ENCODE data around the gene LRRC71.

Gene LRRC71

GRCh38 chr1:156894711-156895454, 25.5 kb upstream of the LRRC71 start:
- no peak overlapping the region for H3K4me3 Mint-ChIP-seq
- peaks cover 2% of the 10 kb centered on the region for H3K36me3 Mint-ChIP-seq (ENCODE audit: insufficient read depth)
- DNase-seq (ENCODE audit: low spot score in 2 of 2) (no peak), ATAC-seq (replicated peaks; ENCODE audit: extremely low read depth, poor library complexity, severe bottlenecking) (no peak)
- peaks cover 74% of the 10 kb centered on the region for H3K27me3 Mint-ChIP-seq
- H3K27ac Mint-ChIP-seq (ENCODE audit: low read depth), result no peak overlapping the region
- peaks cover 14% of the 10 kb centered on the region for H3K4me1 Mint-ChIP-seq
- H3K9me3 Mint-ChIP-seq, result no peaks in the 10 kb centered on the region

- no peak for ATAC-seq (replicated peaks; ENCODE audit: extremely low read depth, poor library complexity, severe bottlenecking)
- no peak overlapping the region for H3K27ac Mint-ChIP-seq (ENCODE audit: low read depth)
Observed at GRCh38 chr1:156895455-156895812, 25.0 kb upstream of the LRRC71 start.

GRCh38 chr1:156895927-156896326, 24.5 kb upstream of the LRRC71 start:
- no peak for ATAC-seq (replicated peaks; ENCODE audit: extremely low read depth, poor library complexity, severe bottlenecking)
- DNase-seq (ENCODE audit: low spot score in 2 of 2), result no peak
- Mint-ChIP-seq H3K27ac (ENCODE audit: low read depth) (no peak overlapping the region), H3K36me3 (ENCODE audit: insufficient read depth) (peaks cover 2% of the 10 kb centered on the region), H3K4me1 (peaks cover 14% of the 10 kb centered on the region), H3K9me3 (no peaks in the 10 kb centered on the region), H3K27me3 (peaks cover 72% of the 10 kb centered on the region), H3K4me3 (no peak overlapping the region)

More at GRCh38 chr1:156895455-156895812, 25.0 kb upstream of the LRRC71 start:
- Mint-ChIP-seq H3K36me3 (ENCODE audit: insufficient read depth) (peaks cover 2% of the 10 kb centered on the region), H3K4me3 (no peak overlapping the region), H3K9me3 (no peaks in the 10 kb centered on the region), H3K4me1 (peaks cover 14% of the 10 kb centered on the region), H3K27me3 (peaks cover 73% of the 10 kb centered on the region)
- DNase-seq (ENCODE audit: low spot score in 2 of 2), result no peak

GRCh38 chr1:156896490-156897033, 23.9 kb upstream of the LRRC71 start:
- DNase-seq (ENCODE audit: low spot score in 2 of 2) (no peak), ATAC-seq (replicated peaks; ENCODE audit: extremely low read depth, poor library complexity, severe bottlenecking) (no peak)
- no peak overlapping the region for H3K27ac Mint-ChIP-seq (ENCODE audit: low read depth)
- H3K27me3 Mint-ChIP-seq, result peaks cover 72% of the 10 kb centered on the region
- H3K4me1 Mint-ChIP-seq, result peaks cover 14% of the 10 kb centered on the region
- peaks cover 2% of the 10 kb centered on the region for H3K36me3 Mint-ChIP-seq (ENCODE audit: insufficient read depth)
- no peak overlapping the region for H3K4me3 Mint-ChIP-seq
- no peaks in the 10 kb centered on the region for H3K9me3 Mint-ChIP-seq

DNA sequence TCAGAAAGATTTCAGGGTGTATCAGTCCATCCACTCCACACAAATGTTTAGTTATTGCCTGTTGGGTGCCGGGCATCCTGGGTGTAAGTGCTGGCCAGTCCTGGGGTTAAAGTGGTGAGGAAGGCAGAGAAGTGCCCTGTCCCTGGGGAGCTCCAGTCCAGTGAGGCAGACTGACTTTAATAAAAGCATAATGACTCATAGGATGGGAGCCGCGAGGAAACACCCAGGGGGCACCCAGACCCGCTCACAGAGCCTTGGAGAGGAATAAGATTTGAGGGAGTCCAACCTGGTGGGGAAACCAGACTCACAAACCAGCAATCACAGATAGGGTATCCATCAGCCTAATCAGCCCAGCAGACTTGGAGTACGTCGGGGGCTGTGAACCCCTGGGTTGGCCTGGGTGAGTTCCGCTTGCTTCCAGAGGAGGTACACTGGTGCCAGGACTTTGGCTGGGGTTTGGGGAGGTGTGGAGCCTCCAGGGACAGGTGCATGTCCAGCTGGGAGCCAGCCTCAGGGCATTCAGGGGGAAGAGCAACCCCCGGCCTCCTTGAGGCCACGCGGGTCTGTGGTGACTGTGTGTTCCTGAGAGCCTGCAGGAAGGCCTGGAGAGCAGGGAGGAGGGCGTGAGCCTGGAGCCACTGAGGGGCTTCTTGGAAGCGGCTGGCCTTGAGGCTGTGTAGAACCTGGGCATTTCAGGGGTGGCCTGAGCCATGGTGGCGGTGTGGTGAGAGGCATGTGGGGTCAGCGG, 23.2 kb upstream of the LRRC71 start:
- DNase-seq (ENCODE audit: low spot score in 2 of 2) (no peak), ATAC-seq (replicated peaks; ENCODE audit: extremely low read depth, poor library complexity, severe bottlenecking) (no peak)
- Mint-ChIP-seq H3K36me3 (ENCODE audit: insufficient read depth) (peaks cover 2% of the 10 kb centered on the region), H3K27ac (ENCODE audit: low read depth) (no peak overlapping the region), H3K4me3 (no peak overlapping the region), H3K27me3 (peaks cover 72% of the 10 kb centered on the region), H3K4me1 (peaks cover 14% of the 10 kb centered on the region), H3K9me3 (no peaks in the 10 kb centered on the region)

DNA sequence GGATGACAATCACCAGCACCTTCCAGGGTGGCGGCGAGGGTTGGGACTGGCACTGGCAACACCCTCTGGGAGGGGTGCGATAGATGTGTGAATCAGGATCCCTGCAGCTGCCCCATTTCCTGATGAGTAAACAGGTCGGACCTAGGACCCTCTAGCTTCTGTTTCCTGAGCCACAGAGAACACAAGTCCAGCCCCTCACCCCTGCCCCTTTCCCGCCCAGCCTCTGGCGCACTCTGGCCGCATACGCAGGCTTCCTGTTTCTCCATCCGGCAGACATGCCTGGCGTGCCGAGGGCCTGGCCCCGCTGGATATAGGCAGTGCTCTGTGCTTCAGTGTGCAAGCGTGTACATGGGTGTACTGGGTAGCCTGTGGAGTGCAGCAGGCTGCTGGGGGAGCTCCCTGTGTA, 22.3 kb upstream of the LRRC71 start:
- Mint-ChIP-seq H3K27me3 (peaks cover 76% of the 10 kb centered on the region), H3K27ac (ENCODE audit: low read depth) (no peak overlapping the region), H3K4me1 (peaks cover 14% of the 10 kb centered on the region), H3K4me3 (no peak overlapping the region), H3K9me3 (no peaks in the 10 kb centered on the region), H3K36me3 (ENCODE audit: insufficient read depth) (peaks cover 2% of the 10 kb centered on the region)
- no peak for DNase-seq (ENCODE audit: low spot score in 2 of 2)
- no peak for ATAC-seq (replicated peaks; ENCODE audit: extremely low read depth, poor library complexity, severe bottlenecking)

DNA sequence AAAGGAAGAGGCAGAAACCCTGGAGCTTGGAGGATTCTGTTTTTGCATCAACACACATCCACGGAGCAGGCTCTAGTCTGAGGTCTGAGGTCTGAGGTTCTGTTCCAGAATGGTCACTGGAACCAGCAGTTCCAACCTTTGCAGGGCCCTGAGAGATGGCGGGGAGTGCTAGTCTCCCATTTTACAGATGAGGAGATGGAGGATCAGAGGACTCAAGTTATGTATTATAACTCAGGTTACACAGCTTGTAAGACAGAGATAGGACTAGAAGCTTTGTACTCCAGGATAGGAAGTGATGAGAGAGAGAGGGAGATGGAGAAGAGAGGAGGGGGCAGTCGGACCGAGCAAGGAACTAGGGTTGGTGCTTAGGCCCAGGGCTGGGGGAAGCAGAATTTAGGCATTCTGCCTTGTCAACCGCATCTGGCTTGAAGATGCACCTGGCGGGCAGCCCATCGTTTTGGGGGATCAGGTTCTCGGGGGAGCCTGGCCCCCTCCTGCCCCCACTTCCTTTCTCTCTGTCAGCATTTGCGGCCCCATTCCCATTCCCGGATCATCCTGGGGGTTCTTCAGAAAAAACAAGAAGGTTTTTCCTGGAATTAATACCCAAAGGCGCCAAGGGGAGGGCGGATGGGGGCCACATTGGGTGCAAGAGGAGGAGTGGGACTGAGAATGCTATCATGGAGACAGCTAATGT, 21.3 kb upstream of the LRRC71 start:
- DNase-seq (ENCODE audit: low spot score in 2 of 2) (no peak), ATAC-seq (replicated peaks; ENCODE audit: extremely low read depth, poor library complexity, severe bottlenecking) (no peak)
- Mint-ChIP-seq H3K27ac (ENCODE audit: low read depth) (no peak overlapping the region), H3K9me3 (no peaks in the 10 kb centered on the region), H3K4me1 (peaks cover 14% of the 10 kb centered on the region), H3K4me3 (no peak overlapping the region), H3K27me3 (peaks cover 85% of the 10 kb centered on the region), H3K36me3 (ENCODE audit: insufficient read depth) (no peaks in the 10 kb centered on the region)

GRCh38 chr1:156899956-156900718, 20.3 kb upstream of the LRRC71 start:
- peaks cover 84% of the 10 kb centered on the region for H3K27me3 Mint-ChIP-seq
- H3K9me3 Mint-ChIP-seq, result no peaks in the 10 kb centered on the region
- H3K27ac Mint-ChIP-seq (ENCODE audit: low read depth), result no peak overlapping the region
- H3K4me3 Mint-ChIP-seq, result no peak overlapping the region
- ATAC-seq (replicated peaks; ENCODE audit: extremely low read depth, poor library complexity, severe bottlenecking), result no peak
- DNase-seq (ENCODE audit: low spot score in 2 of 2), result no peak
- peaks cover 14% of the 10 kb centered on the region for H3K4me1 Mint-ChIP-seq
- H3K36me3 Mint-ChIP-seq (ENCODE audit: insufficient read depth), result no peaks in the 10 kb centered on the region

- Mint-ChIP-seq H3K27me3 (peaks cover 84% of the 10 kb centered on the region), H3K27ac (ENCODE audit: low read depth) (no peak overlapping the region)
Observed at GRCh38 chr1:156900896-156901589, 19.4 kb upstream of the LRRC71 start.

DNA sequence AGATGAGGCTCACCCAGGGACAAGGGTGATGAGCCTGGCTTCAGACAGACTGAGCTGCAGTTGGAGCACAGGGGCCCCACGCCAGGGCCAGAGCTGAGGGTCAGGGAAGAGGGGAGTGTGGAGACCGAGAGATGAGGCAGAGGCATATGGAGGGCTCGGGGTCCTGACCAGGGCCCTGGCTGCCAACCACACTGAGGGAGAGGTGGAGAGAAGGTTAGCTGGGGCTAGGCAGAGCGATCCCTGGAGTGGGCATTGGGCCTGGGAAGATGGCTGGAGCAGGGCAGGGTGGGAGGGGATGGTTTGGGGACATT, 18.9 kb upstream of the LRRC71 start:
- Mint-ChIP-seq H3K9me3 (no peaks in the 10 kb centered on the region), H3K27me3 (peaks cover 86% of the 10 kb centered on the region), H3K27ac (ENCODE audit: low read depth) (no peak overlapping the region), H3K4me1 (peaks cover 14% of the 10 kb centered on the region), H3K4me3 (no peak overlapping the region), H3K36me3 (ENCODE audit: insufficient read depth) (no peaks in the 10 kb centered on the region)
- no peak for ATAC-seq (replicated peaks; ENCODE audit: extremely low read depth, poor library complexity, severe bottlenecking)
- DNase-seq (ENCODE audit: low spot score in 2 of 2), result no peak

More at GRCh38 chr1:156900896-156901589, 19.4 kb upstream of the LRRC71 start:
- no peak overlapping the region for H3K4me3 Mint-ChIP-seq
- peaks cover 14% of the 10 kb centered on the region for H3K4me1 Mint-ChIP-seq
- ATAC-seq (replicated peaks; ENCODE audit: extremely low read depth, poor library complexity, severe bottlenecking) (no peak), DNase-seq (ENCODE audit: low spot score in 2 of 2) (no peak)
- no peaks in the 10 kb centered on the region for H3K36me3 Mint-ChIP-seq (ENCODE audit: insufficient read depth)
- H3K9me3 Mint-ChIP-seq, result no peaks in the 10 kb centered on the region

GRCh38 chr1:156901966-156902915, 18.2 kb upstream of the LRRC71 start:
- Mint-ChIP-seq H3K4me3 (no peak overlapping the region), H3K27ac (ENCODE audit: low read depth) (no peak overlapping the region), H3K9me3 (no peaks in the 10 kb centered on the region), H3K4me1 (peaks cover 11% of the 10 kb centered on the region), H3K27me3 (peaks cover 86% of the 10 kb centered on the region), H3K36me3 (ENCODE audit: insufficient read depth) (no peaks in the 10 kb centered on the region)
- no peak for DNase-seq (ENCODE audit: low spot score in 2 of 2)
- no peak for ATAC-seq (replicated peaks; ENCODE audit: extremely low read depth, poor library complexity, severe bottlenecking)

All from central memory CD8-positive, alpha-beta T cell (primary cell).